ENCODE data around the gene MORF4L1. TPM values are rescaled to one million over a fixed set of nuclear protein-coding genes. Genes with fewer than 3 reads are reported as not detected.
"Not testable (repeated sequence)": the region's sequence is repeated elsewhere in the genome, so short reads cannot be mapped to it uniquely, and the experiment has no call there.

MORF4L1 gene
- total RNA-seq, 5 donors from 2014 or later (not counting 1 experiment from before 2014, with no cell fraction given), result 208 to 388 (median 232) TPM

DNA sequence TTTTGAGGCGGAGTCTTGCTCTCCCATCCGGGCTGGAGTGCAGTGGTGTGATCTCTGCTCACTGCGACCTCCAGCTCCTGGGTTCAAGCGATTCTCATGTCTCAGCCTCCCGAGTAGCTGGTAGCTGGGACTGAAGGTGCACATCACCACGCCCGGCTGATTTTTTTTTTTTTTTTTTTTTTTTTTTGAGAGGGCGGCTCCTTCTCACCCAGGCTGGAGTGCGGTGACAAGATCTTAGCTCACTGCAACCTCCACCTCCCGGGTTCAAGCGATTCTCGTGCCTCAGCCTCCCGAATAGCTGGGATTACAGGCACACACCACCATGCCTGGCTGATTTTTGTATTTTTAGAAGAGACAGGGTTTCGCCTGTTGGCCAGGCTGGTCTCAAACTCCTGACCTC is 4.3 kb downstream of the MORF4L1 start:
- H3K27me3 ChIP-seq (replicated peaks in 1 of 2; ENCODE audit: control insufficient read depth in 2 of 2, extremely low read depth in 1 of 2, insufficient read depth in 2 of 2, low read length in 1 of 2); ATAC-seq (replicated peaks in 1 of 4); H3K27me3 Mint-ChIP-seq; H3K4me3 ChIP-seq (ENCODE audit: control insufficient read depth in 1 of 2, extremely low read depth in 1 of 2, low read length in 1 of 2); H3K27ac Mint-ChIP-seq; H3K27ac ChIP-seq (ENCODE audit: low read length); DNase-seq; H3K9me3 Mint-ChIP-seq; H3K9me3 ChIP-seq: not testable (repeated sequence)
- POLR2A ChIA-PET, result interaction anchor here in 1 of 2 donors (0.6 to 0.7 kb wide), 2 partner anchors 12 to 14 kb away, joined by 3 to 6 read pairs; no protein-coding TSS in a partner anchor
- peak overlapping the region; percentile 68 to 100 (median 100) for H3K4me3 Mint-ChIP-seq
- WGBS (ENCODE audit: insufficient coverage), result 50% methylated on average over 1 of the region's 14 CpGs
- CTCF ChIA-PET, result interaction anchor here (0.7 to 1.0 kb wide), 4 partner anchors 8 to 14 kb away, joined by 3 to 9 read pairs (median 7); no protein-coding TSS in a partner anchor
- peaks cover 29% of the 10 kb centered on the region for H3K36me3 Mint-ChIP-seq
- Histone ChIP-seq H3K4me1 (ENCODE audit: control insufficient read depth in 1 of 2, extremely low read depth in 1 of 2, insufficient read depth in 2 of 2, low read length in 2 of 2) (peaks cover 44 to 51% of the 10 kb centered on the region in 2 experiments), H3K36me3 (ENCODE audit: control insufficient read depth in 2 of 2, extremely low read depth in 1 of 2, insufficient read depth in 1 of 2, low read length in 1 of 2) (peaks cover 0 to 19% of the 10 kb centered on the region in 2 donors)
- H3K4me1 Mint-ChIP-seq, result peaks cover 71 to 75% (median 73%) of the 10 kb centered on the region in 3 donors

DNA sequence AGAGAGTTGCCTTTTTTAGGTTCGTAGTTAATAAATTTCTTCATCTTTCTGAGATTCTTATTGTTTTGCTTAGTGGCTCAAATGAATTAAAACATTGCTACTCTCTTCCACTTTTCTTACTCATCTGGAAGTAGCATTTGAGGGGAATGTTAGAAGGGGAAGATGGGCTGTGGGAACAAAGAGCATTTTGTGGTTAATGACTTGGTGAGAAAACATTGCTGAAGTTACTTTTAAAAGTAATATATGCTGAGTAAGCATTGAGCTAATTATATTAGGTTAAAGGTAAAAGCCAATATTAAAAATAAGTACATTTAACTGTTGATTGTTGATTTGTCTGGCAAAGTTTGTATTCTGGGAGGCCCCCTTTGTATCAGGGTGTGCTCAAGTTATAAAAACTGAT is 5.7 kb downstream of the MORF4L1 start:
- no peak overlapping the region for H3K4me3 ChIP-seq (ENCODE audit: control insufficient read depth in 1 of 2, extremely low read depth in 1 of 2, low read length in 1 of 2)
- no peaks in the 10 kb centered on the region for H3K9me3 ChIP-seq
- peak overlapping the region; percentile 68 to 100 (median 100) for H3K4me3 Mint-ChIP-seq
- H3K27ac Mint-ChIP-seq, result peak overlapping the region; percentile 45 to 61
- no peak overlapping the region for H3K27ac ChIP-seq (ENCODE audit: low read length)
- no peaks in the 10 kb centered on the region for H3K27me3 Mint-ChIP-seq
- POLR2A ChIA-PET, result interaction anchor here (0.6 to 1.4 kb wide), 2 partner anchors 12 to 22 kb away, joined by 3 to 4 read pairs; no protein-coding TSS in a partner anchor
- H3K36me3 Mint-ChIP-seq, result peaks cover 37% of the 10 kb centered on the region
- H3K36me3 ChIP-seq (ENCODE audit: control insufficient read depth in 2 of 2, extremely low read depth in 1 of 2, insufficient read depth in 1 of 2, low read length in 1 of 2), result peaks cover 0 to 24% of the 10 kb centered on the region in 2 donors
- peaks cover 80 to 86% (median 84%) of the 10 kb centered on the region in 3 donors for H3K4me1 Mint-ChIP-seq
- no CpG with 5 or more reads among the region's 1 CpG for WGBS (ENCODE audit: insufficient coverage)
- CTCF ChIA-PET, result no interaction called here
- no peak for ATAC-seq (replicated peaks in 1 of 4)
- DNase-seq, result no peak
- no peaks in the 10 kb centered on the region for H3K27me3 ChIP-seq (replicated peaks in 1 of 2; ENCODE audit: control insufficient read depth in 2 of 2, extremely low read depth in 1 of 2, insufficient read depth in 2 of 2, low read length in 1 of 2)
- no peaks in the 10 kb centered on the region for H3K9me3 Mint-ChIP-seq
- H3K4me1 ChIP-seq (ENCODE audit: control insufficient read depth in 1 of 2, extremely low read depth in 1 of 2, insufficient read depth in 2 of 2, low read length in 2 of 2), result peaks cover 43 to 47% of the 10 kb centered on the region in 2 experiments

DNA sequence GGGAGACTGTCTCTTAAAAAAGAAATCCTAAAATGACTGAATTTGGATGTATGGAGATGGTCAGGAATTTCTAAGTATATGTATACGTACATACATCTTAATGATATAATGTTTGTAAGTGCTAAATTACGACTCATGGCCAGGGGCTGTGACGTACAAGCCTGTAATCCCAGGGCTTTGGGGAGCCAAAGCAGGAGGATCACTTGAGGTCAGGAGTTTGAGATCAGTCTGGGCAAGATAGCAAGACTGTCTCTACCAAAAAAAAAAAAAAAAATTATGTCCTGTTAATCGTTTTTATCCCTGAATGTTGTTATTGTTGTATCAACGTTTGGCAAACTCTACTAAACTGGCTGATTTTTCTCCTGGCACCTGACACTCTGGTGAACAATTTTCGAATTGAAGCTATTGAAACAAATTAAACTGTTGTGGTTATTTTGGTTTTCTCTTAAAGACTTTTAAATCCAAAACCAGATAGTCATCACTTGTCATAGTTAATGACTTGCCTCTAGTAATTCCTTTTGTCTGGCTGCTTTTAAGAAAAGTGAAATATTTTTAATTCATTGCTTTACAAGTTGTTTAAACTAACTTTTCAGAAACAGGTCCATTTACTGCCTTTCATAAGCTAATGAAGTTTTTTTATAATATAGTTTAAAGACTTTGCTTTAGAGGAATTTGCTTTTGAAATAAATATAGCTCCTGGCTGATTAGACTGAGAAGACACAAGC is 7.0 kb downstream of the MORF4L1 start:
- H3K27ac ChIP-seq (ENCODE audit: low read length), result peak overlapping the region; percentile 19
- CTCF ChIA-PET, result interaction anchor here (0.7 to 1.4 kb wide), 6 partner anchors 9 to 16 kb away, joined by 3 to 7 read pairs (median 4); no protein-coding TSS in a partner anchor
- H3K27me3 ChIP-seq (replicated peaks in 1 of 2; ENCODE audit: control insufficient read depth in 2 of 2, extremely low read depth in 1 of 2, insufficient read depth in 2 of 2, low read length in 1 of 2), result no peaks in the 10 kb centered on the region
- POLR2A ChIA-PET, result interaction anchor here (0.6 to 1.4 kb wide), 10 partner anchors 10 to 442 kb away, joined by 3 to 12 read pairs (median 4); no protein-coding TSS in a partner anchor
- ATAC-seq (replicated peaks in 1 of 4) (no peak), DNase-seq (no peak)
- H3K4me3 ChIP-seq (ENCODE audit: control insufficient read depth in 1 of 2, extremely low read depth in 1 of 2, low read length in 1 of 2), result no peak overlapping the region
- Mint-ChIP-seq H3K4me1 (peaks cover 80 to 87% (median 85%) of the 10 kb centered on the region in 3 donors), H3K36me3 (peaks cover 42% of the 10 kb centered on the region), H3K27ac (peak overlapping the region in 1 of 2 donors; percentile 68), H3K4me3 (peak overlapping the region; percentile 21 to 53 (median 31)), H3K9me3 (no peaks in the 10 kb centered on the region), H3K27me3 (no peaks in the 10 kb centered on the region)
- H3K9me3 ChIP-seq, result no peaks in the 10 kb centered on the region
- WGBS (ENCODE audit: insufficient coverage), result no CpG with 5 or more reads among the region's 6 CpGs
- peaks cover 42 to 43% of the 10 kb centered on the region in 2 experiments for H3K4me1 ChIP-seq (ENCODE audit: control insufficient read depth in 1 of 2, extremely low read depth in 1 of 2, insufficient read depth in 2 of 2, low read length in 2 of 2)
- peaks cover 0 to 26% of the 10 kb centered on the region in 2 donors for H3K36me3 ChIP-seq (ENCODE audit: control insufficient read depth in 2 of 2, extremely low read depth in 1 of 2, insufficient read depth in 1 of 2, low read length in 1 of 2)

DNA sequence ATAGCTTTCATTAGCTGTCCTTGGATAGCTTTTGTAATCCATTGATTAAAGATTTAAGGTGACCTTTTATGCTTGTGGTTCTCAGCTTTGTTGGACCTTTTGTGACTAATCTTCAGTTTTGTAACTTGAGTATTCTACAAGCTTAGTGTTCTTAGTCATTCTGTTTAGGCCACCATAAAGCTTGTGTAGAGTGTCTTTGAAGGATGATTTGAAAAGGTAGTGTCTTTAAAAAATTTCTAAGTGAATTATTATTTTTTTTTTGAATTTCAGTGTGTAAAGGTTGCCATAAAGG is 7.5 kb downstream of the MORF4L1 start:
- peaks cover 37 to 42% of the 10 kb centered on the region in 2 experiments for H3K4me1 ChIP-seq (ENCODE audit: control insufficient read depth in 1 of 2, extremely low read depth in 1 of 2, insufficient read depth in 2 of 2, low read length in 2 of 2)
- H3K36me3 Mint-ChIP-seq, result peaks cover 40% of the 10 kb centered on the region
- no peak overlapping the region for H3K27ac Mint-ChIP-seq
- H3K27me3 ChIP-seq (replicated peaks in 1 of 2; ENCODE audit: control insufficient read depth in 2 of 2, extremely low read depth in 1 of 2, insufficient read depth in 2 of 2, low read length in 1 of 2), result no peaks in the 10 kb centered on the region
- DNase-seq, result no peak
- ChIA-PET CTCF (interaction anchor here (0.7 to 1.4 kb wide), 6 partner anchors 9 to 15 kb away, joined by 3 to 7 read pairs (median 4); no protein-coding TSS in a partner anchor), POLR2A (interaction anchor here (0.7 to 1.2 kb wide), 8 partner anchors 9 to 443 kb away, joined by 3 to 12 read pairs (median 4); no protein-coding TSS in a partner anchor)
- ATAC-seq (replicated peaks in 1 of 4), result no peak
- H3K9me3 ChIP-seq, result no peaks in the 10 kb centered on the region
- peaks cover 80 to 87% (median 85%) of the 10 kb centered on the region in 3 donors for H3K4me1 Mint-ChIP-seq
- H3K4me3 Mint-ChIP-seq, result no peak overlapping the region
- H3K4me3 ChIP-seq (ENCODE audit: control insufficient read depth in 1 of 2, extremely low read depth in 1 of 2, low read length in 1 of 2), result no peak overlapping the region
- no peaks in the 10 kb centered on the region for H3K9me3 Mint-ChIP-seq
- H3K27ac ChIP-seq (ENCODE audit: low read length), result no peak overlapping the region
- H3K27me3 Mint-ChIP-seq, result no peaks in the 10 kb centered on the region
- H3K36me3 ChIP-seq (ENCODE audit: control insufficient read depth in 2 of 2, extremely low read depth in 1 of 2, insufficient read depth in 1 of 2, low read length in 1 of 2), result peaks cover 0 to 26% of the 10 kb centered on the region in 2 donors

DNA sequence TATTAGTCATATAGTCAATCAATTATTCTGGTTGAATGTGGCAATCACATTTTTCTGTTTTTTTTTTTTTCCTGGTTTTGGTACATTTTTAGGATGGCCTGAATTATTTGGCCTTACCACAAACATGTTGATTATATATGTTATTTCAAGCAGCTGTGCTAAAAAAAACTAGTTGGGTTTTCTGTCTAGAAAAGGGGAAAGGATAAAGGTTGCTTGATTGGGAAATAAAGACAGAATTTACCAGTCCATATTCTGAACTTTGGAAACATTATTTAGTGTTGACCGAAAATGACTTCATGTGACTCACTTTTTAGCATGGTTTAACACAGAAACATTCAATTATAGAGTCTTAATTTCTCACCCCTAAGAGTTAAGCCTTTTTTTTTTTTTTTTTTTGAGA is 8.1 kb downstream of the MORF4L1 start:
- no peak for ATAC-seq (replicated peaks in 1 of 4)
- WGBS (ENCODE audit: insufficient coverage), result no CpG with 5 or more reads among the region's 1 CpG
- Mint-ChIP-seq H3K4me1 (peaks cover 76 to 87% (median 83%) of the 10 kb centered on the region in 3 donors), H3K27ac (no peak overlapping the region), H3K9me3 (no peaks in the 10 kb centered on the region), H3K27me3 (no peaks in the 10 kb centered on the region), H3K4me3 (peak overlapping the region; percentile 13 to 24 (median 17)), H3K36me3 (peaks cover 39% of the 10 kb centered on the region)
- no peak overlapping the region for H3K4me3 ChIP-seq (ENCODE audit: control insufficient read depth in 1 of 2, extremely low read depth in 1 of 2, low read length in 1 of 2)
- no peak for DNase-seq
- H3K27ac ChIP-seq (ENCODE audit: low read length), result no peak overlapping the region
- POLR2A ChIA-PET, result interaction anchor here in 1 of 2 donors (0.6 kb wide), 1 partner anchor 17 kb away, joined by 3 read pairs; no protein-coding TSS in a partner anchor
- CTCF ChIA-PET, result interaction anchor here in 1 of 2 donors (1.1 to 1.4 kb wide), 2 partner anchors 8 to 11 kb away, joined by 4 read pairs; no protein-coding TSS in a partner anchor
- peaks cover 31 to 35% of the 10 kb centered on the region in 2 experiments for H3K4me1 ChIP-seq (ENCODE audit: control insufficient read depth in 1 of 2, extremely low read depth in 1 of 2, insufficient read depth in 2 of 2, low read length in 2 of 2)
- H3K27me3 ChIP-seq (replicated peaks in 1 of 2; ENCODE audit: control insufficient read depth in 2 of 2, extremely low read depth in 1 of 2, insufficient read depth in 2 of 2, low read length in 1 of 2), result no peaks in the 10 kb centered on the region
- peaks cover 0 to 27% of the 10 kb centered on the region in 2 donors for H3K36me3 ChIP-seq (ENCODE audit: control insufficient read depth in 2 of 2, extremely low read depth in 1 of 2, insufficient read depth in 1 of 2, low read length in 1 of 2)
- no peaks in the 10 kb centered on the region for H3K9me3 ChIP-seq

DNA sequence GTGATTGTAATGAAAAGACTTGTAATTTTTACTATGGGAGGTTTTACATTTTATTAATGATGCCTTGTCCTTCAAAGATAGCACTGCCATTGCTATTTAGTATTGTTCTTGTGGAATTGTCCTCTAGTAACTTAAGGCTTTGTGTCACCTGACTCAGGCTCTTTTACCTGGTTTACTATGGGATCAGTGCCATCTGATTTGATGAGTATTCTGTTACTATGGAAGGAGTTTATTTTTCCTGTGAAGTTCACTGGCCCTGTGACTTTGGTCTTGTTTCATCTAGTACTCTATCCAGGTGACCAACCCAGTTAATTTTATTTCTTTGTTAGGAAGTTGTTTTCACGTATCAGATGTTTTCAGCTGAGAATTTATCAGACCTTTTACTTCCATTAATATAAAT is 9.0 kb downstream of the MORF4L1 start:
- no peaks in the 10 kb centered on the region for H3K9me3 ChIP-seq
- Mint-ChIP-seq H3K27me3 (no peaks in the 10 kb centered on the region), H3K9me3 (no peaks in the 10 kb centered on the region), H3K4me3 (no peak overlapping the region), H3K36me3 (peaks cover 45% of the 10 kb centered on the region), H3K4me1 (peaks cover 75 to 84% (median 80%) of the 10 kb centered on the region in 3 donors), H3K27ac (peak overlapping the region in 1 of 2 donors; percentile 22)
- no peak for DNase-seq
- CTCF ChIA-PET, result no interaction called here
- WGBS (ENCODE audit: insufficient coverage), result no CpG with 5 or more reads among the region's 1 CpG
- peaks cover 25 to 27% of the 10 kb centered on the region in 2 experiments for H3K4me1 ChIP-seq (ENCODE audit: control insufficient read depth in 1 of 2, extremely low read depth in 1 of 2, insufficient read depth in 2 of 2, low read length in 2 of 2)
- H3K27me3 ChIP-seq (replicated peaks in 1 of 2; ENCODE audit: control insufficient read depth in 2 of 2, extremely low read depth in 1 of 2, insufficient read depth in 2 of 2, low read length in 1 of 2), result no peaks in the 10 kb centered on the region
- POLR2A ChIA-PET, result interaction anchor here in 1 of 2 donors (0.6 kb wide), 1 partner anchor 16 kb away, joined by 4 read pairs; no protein-coding TSS in a partner anchor
- no peak overlapping the region for H3K27ac ChIP-seq (ENCODE audit: low read length)
- H3K4me3 ChIP-seq (ENCODE audit: control insufficient read depth in 1 of 2, extremely low read depth in 1 of 2, low read length in 1 of 2), result no peak overlapping the region
- no peak for ATAC-seq (replicated peaks in 1 of 4)
- peaks cover 0 to 35% of the 10 kb centered on the region in 2 donors for H3K36me3 ChIP-seq (ENCODE audit: control insufficient read depth in 2 of 2, extremely low read depth in 1 of 2, insufficient read depth in 1 of 2, low read length in 1 of 2)

Data from T-cell (primary cell).